C4-2B (cell line): ENCODE measurements around the gene HBD.

Experiments
- H3K27ac ChIP-seq: fragments of 450-650 bp; 2 replicates; pipeline ENCODE4 v1.5.1; 2017
- ZFX ChIP-seq: fragments of 450-650 bp; IDR thresholded peaks from 2 replicates; pipeline ENCODE4 v1.6.1; 2017
- TF ChIP-seq, protein P1 (sequence below): fragments of 450-650 bp; conservative IDR thresholded peaks from 2 replicates; pipeline ENCODE4 v1.5.1; 2017; ENCODE audit warnings: mild to moderate bottlenecking

The HBD gene

DNA sequence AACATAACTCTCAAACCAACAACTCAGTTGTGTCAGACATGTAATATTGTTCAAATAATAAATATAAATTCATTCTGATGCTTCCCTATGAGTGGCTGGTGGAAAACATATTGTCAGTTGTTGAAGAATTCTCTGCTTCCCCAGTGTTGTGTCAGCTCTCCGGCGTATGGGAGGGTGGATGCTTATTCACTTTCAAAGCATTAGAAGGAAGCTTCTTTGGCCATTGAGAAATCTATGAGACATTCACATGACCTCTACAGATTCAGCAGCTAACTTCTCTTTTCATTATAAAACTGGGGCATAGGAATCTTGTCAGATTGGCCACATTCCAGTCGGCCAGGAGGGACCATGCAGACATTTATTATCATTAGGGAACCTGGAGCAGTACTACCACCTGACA is 36.7 kb downstream of the HBD start:
- TF ChIP-seq, protein P1, sequence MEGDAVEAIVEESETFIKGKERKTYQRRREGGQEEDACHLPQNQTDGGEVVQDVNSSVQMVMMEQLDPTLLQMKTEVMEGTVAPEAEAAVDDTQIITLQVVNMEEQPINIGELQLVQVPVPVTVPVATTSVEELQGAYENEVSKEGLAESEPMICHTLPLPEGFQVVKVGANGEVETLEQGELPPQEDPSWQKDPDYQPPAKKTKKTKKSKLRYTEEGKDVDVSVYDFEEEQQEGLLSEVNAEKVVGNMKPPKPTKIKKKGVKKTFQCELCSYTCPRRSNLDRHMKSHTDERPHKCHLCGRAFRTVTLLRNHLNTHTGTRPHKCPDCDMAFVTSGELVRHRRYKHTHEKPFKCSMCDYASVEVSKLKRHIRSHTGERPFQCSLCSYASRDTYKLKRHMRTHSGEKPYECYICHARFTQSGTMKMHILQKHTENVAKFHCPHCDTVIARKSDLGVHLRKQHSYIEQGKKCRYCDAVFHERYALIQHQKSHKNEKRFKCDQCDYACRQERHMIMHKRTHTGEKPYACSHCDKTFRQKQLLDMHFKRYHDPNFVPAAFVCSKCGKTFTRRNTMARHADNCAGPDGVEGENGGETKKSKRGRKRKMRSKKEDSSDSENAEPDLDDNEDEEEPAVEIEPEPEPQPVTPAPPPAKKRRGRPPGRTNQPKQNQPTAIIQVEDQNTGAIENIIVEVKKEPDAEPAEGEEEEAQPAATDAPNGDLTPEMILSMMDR = no peak
- no peak for TF ChIP-seq ZFX
- no peak overlapping the region for H3K27ac ChIP-seq

DNA sequence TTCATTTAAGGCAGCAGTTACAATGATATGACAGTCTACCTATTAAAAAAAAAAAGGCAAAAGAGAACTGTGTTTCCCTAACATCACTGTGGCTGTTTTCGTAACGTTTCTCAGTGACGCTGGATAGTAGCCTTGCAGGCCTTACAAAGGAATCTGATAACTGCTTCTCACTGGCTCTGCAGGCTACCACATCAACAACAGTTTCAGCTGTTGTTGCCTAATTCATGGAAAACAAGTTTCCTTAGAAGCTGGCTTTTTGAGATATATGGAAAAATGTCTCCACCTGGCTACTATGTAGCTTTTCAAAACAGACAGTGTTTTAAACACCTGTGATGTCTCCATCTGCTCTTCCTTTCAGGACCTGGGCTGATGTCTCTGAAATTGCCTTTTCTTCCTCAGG is 37.6 kb downstream of the HBD start:
- H3K27ac ChIP-seq = no peak overlapping the region
- TF ChIP-seq ZFX = no peak
- TF ChIP-seq, protein P1 = no peak

DNA sequence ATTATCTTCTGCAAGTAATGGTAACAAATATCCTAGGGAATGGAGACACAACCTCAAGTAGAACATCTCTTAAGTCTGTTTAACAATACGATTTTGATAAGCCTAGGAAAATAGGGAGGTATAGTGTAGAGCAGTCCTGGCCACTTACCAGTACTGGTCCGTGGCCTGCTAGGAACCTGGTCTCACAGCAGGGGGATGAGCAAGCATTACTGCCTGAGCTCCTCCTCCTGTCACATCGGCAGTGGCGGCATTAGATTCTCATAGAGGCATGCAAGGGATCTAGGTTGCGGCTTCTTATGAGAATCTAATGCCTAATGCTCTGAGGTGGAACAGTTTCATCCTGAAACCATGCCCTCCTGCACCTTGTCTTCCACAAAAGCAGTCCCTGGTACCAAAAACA is 38.2 kb downstream of the HBD start:
- no peak overlapping the region for H3K27ac ChIP-seq
- TF ChIP-seq ZFX = no peak
- TF ChIP-seq, protein P1 = no peak

DNA sequence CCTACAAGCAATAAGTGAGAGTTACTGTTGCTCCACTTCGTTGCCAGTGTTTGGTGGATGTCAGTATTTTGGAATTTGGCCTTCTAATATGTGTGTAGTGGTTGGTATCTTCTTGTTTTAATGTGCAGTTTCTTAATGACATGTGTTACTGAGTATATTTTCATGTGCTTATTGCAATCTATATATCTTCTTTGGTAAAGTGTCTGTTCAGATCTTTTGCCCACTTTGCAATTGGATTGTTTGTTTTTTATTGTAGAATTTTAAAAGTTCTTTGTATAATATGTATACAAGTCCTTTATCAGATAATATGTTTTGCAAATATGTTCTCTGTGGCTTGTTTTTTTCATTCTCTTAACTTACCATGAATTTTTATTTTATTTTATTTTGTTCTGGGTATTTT is 41.5 kb downstream of the HBD start:
- no peak overlapping the region for H3K27ac ChIP-seq
- no peak for TF ChIP-seq ZFX
- TF ChIP-seq, protein P1 = no peak

DNA sequence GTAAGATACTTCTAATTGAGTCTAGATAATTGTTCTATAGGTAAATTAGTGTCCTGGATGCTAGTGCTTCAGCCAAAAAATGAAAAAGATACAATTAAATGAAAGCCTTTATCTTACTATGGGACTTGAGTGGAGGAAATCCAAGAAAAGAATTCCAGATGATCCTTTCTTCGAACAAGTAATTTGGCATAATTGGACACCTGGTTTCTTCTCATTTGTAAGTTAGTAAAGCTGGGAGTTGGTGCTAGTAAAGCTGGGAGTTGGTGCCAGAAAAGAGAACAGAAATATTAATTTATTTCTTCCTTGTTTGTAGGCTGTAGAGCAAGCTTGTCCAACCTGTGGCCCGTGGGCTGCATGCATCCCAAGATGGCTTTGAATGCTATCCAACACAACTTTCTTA is 46.1 kb downstream of the HBD start:
- no peak overlapping the region for H3K27ac ChIP-seq
- TF ChIP-seq, protein P1 = no peak
- no peak for TF ChIP-seq ZFX
